ENCODE data around the gene CDS1.
"Not testable (repeated sequence)": the region's sequence is repeated elsewhere in the genome, so short reads cannot be mapped to it uniquely, and the experiment has no call there.

CDS1 gene

GRCh38 chr4:84678976-84679744, 96.2 kb downstream of the CDS1 start:
- TF ChIP-seq CTCF (IDR thresholded peaks at IDR 0.05; ENCODE audit: insufficient read depth, low read depth, low read length, missing control alignments): no peak
- no peak for DNase-seq (ENCODE audit: low read depth)
- no peak overlapping the region for H3K4me3 ChIP-seq (ENCODE audit: low read depth, low read length)

DNA sequence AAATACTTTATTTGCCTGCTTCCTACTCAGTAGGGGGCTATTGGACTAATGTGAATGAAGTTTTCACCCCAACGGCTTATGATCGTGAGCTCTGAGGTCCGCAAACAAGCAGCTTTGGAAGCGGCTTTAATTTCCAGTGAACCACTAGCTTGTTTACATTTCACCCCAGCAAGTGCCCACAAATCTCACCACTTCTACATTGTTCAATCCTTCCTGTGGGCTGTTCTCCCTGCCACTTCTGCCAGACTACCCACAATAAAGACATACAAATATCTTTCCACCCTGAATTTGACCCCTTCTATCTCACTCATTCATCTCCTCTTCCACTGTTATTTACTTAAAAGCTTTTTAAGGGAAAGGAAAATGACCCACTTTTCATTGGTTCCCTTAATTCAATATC, 98.0 kb downstream of the CDS1 start:
- no peak overlapping the region for H3K4me3 ChIP-seq (ENCODE audit: low read depth, low read length)
- no peak for DNase-seq (ENCODE audit: low read depth)
- no peak for TF ChIP-seq CTCF (IDR thresholded peaks at IDR 0.05; ENCODE audit: insufficient read depth, low read depth, low read length, missing control alignments)

DNA sequence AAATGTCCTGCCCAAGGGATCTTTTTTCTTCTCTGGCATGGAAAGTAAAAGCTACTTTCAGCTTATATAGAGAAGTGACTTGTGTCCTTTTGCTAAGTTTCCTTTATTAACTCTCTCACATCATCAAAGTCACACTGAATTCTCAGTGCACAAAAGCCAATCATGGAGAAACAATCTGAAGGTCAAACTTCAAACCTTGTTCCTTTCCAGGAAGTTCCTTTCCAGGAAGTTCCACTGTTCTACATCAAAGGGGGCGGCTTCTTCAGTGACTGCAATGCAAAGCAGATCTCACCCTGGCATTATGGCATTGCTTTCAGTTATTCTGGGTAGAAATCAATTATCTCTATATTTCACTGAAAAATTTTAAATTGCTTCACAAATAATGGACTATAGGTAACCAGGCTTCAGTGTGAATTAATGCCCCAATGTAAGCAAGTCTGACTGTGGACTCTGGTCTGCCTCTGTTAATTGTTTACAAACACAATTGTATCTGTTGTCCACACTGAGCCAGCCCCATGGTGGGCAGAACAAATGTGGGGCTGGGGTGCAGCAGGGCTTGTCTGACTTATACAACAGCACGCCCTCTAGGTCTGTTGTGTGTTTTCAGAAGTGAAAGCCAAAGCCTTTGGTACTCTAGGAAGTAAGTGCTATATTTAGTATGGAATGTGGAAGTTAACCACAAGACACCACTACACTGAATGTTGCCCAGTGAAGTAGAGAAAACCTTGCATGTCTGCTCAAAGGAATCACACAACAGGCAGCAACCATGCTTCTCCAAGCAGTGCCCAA, 98.8 kb downstream of the CDS1 start:
- TF ChIP-seq CTCF (IDR thresholded peaks at IDR 0.05; ENCODE audit: insufficient read depth, low read depth, low read length, missing control alignments): no peak
- no peak overlapping the region for H3K4me3 ChIP-seq (ENCODE audit: low read depth, low read length)
- DNase-seq (ENCODE audit: low read depth): no peak

DNA sequence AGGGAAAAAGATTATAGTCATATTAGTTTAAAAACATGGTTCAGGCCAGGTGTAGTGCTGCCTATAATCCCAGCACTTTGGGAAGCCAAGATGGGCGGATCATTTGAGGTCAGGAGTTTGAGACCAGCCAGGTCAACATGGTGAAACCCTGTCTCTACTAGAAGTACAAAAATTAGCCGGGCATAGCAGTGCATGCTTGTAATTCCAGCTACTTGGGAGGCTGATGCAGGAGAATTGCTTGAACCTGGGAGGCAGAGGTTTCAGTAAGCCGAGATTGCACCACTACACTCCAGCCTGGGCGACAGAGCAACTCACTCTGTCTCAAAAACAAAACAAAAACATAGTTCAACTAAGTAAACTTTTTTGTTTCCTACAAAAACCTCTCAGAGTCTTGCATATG, 99.7 kb downstream of the CDS1 start:
- H3K4me3 ChIP-seq (ENCODE audit: low read depth, low read length); DNase-seq (ENCODE audit: low read depth): not testable (repeated sequence)

DNA sequence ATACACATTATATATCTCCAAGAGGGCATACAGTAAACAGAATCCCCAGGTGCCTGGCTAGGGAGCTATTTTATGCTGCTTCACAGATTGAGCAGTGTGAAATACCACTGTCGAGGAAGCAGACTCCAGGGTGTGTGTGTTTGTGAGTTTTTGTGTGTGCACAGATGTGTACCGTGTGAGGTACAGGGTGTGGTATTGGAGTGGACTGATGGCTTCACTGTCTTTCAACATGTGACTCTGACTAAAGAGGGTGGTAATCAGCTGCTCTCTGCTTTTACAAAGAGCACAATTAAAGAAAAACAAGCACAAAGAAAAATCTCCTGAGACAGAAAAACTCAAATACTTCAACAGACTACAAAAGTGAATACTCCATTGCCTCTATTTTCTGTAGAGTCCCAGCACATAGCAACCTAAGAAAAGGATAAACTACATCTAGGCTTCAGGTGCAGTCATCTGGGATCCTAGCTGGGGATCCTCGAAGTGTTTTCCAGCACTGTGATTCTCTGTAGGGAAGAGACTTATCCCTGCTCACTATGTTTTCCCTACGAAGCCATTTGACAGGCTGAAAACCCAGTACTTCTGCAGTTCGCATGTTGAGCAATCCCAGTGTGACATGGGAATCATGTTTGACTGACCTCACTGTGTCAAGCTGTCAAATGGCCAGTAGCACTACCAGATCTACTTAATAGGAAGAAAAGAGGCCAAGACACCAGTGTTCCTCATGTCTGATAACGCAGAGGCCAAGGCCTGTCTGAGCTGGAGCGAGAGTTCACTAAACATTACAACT, 100.3 kb downstream of the CDS1 start:
- DNase-seq (ENCODE audit: low read depth): no peak
- no peak for TF ChIP-seq CTCF (IDR thresholded peaks at IDR 0.05; ENCODE audit: insufficient read depth, low read depth, low read length, missing control alignments)
- no peak overlapping the region for H3K4me3 ChIP-seq (ENCODE audit: low read depth, low read length)

DNA sequence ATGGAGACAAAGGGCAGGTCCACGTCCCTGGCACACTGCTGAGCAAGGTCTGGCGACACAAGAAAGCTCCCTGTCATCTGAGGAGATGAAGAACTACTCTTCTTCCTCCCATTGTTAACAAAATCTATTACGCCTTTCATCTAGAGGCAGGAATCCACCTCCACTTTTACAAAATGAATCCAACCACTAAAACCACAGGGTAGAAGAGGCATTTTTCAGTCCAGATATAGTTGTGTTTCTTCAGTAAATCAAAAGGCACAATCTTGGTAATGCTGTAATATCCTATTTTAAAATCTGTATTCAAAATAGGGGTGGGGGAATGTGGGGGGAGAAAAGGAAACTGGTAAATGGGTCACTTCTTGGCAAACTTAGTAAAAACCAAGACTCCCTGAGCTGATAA, 101.4 kb downstream of the CDS1 start:
- no peak overlapping the region for H3K4me3 ChIP-seq (ENCODE audit: low read depth, low read length)
- DNase-seq (ENCODE audit: low read depth): no peak
- TF ChIP-seq CTCF (IDR thresholded peaks at IDR 0.05; ENCODE audit: insufficient read depth, low read depth, low read length, missing control alignments): no peak

DNA sequence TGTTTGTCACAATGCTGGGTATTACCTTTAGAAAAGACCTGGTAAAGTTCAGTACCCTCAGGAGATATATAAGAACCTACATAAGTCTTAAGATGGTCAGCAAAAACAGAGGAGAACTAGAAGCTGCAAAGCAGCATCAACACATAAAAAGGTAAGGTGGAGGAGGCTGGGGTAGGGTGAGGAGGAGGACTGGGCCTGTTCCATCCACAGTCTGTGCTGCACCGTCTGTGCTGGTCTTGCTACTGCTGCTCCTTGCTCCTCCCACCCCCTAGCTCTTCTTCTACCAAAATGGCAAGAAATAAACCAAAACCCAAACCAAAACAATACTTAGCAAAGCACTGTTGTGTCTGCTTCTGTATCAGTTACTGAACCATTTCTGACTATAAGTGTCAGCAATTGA, 102.2 kb downstream of the CDS1 start:
- no peak for DNase-seq (ENCODE audit: low read depth)
- no peak overlapping the region for H3K4me3 ChIP-seq (ENCODE audit: low read depth, low read length)
- no peak for TF ChIP-seq CTCF (IDR thresholded peaks at IDR 0.05; ENCODE audit: insufficient read depth, low read depth, low read length, missing control alignments)

All from GM12865 (cell line).